ENCODE results near the gene MAN1A2.

- TF ChIP-seq CTCF (IDR thresholded peaks at IDR 0.05) (no peak), POLR2A (IDR thresholded peaks at IDR 0.05) (no peak)
Measured at GRCh38 chr1:117452216-117452615, 85.0 kb downstream of the MAN1A2 start.
